GM18861 (cell line): ENCODE data around the gene TMTC1.

Source experiments
- ATAC-seq: cut with Tn5 transposase; IDR thresholded peaks from one replicate; pipeline ENCODE4 v1.9.1; 2021; ENCODE audit not compliant: unreplicated experiment

The TMTC1 gene

DNA sequence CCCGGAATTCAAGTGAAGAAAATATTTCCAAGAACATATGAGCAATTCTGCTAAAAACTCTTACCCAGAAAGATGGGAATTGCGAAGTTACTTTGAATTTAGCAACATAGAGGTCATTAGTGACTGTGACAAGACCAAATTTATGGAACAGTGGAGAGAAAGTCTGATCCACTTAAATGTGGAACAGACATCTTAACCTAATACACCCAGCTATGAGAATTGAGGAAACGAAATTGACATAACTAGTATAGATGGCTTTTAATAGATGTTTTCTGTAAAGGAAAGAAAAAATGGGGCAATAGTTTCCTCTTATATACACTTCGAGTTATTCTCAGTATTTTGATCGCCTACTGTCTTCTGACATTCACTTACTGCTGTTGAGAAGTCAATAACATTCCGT is 290.9 kb downstream of the TMTC1 start:
- ATAC-seq, result no peak

DNA sequence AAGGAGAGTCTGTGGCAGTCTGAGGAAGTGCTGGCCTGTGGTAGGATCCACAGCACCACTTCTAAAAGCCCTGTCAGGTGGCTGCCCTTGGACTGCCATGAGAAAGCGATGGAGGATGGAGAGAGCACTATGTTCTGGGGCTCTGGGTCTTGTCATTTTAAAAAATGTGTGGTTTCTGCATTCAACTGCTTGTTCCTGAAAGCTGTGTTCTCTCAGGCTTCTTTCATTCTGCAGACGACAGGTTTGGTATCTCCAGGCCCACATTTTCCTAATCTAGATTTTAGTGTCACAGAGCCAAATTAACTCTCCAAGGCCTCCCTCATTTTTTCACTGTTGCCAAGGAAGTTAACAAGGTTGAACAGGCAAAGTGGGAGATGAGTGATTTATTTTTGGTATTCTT is 296.8 kb downstream of the TMTC1 start:
- ATAC-seq, result no peak

- ATAC-seq, result no peak
Observed at GRCh38 chr12:29463198-29463597, 320.5 kb downstream of the TMTC1 start.

GRCh38 chr12:29460082-29460481 is 323.7 kb downstream of the TMTC1 start:
- ATAC-seq, result no peak

DNA sequence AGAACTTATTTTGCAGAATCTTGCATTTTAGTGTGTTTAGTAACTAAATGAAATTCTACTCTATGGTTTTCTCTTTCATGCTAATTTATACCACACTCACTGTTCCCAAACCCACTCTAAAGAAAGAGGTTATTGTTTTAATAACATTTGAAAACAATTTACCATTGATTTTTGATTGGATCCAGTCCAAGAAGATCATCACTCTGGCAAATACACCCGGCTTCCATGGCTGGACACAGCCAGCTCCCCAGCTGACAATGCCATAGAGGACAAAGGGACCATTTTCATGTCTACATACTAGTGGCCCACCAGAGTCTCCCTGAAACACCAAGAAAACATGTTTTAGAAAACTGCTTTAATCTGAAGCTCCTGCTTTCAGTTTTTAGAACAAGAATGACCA is 328.7 kb downstream of the TMTC1 start:
- ATAC-seq, result no peak

DNA sequence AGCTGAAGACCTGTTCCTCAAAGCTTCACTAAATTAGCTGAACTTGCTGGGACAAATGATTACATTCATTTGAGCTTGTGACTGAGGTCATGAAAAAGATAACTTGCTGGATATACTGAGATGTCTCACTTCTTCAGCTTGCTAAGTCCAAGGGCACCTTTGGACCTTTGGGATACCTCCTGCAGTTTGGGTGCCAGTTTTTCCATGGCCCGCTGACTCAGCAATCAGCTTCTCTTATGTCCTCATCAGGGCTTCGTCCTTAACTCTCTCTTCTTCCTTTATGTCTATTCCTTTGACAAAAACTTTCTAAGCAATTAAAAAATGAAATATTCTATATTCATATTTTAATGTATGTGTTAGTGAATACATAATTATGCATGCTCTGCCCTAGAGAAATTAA is 331.9 kb downstream of the TMTC1 start:
- no peak for ATAC-seq
